Ovary (tissue), 3 donors: ENCODE results near the gene SLC25A33.

Source experiments
- EP300 ChIP-seq: sonication (generic); formaldehyde crosslinking; IDR thresholded peaks from one replicate; pipeline ENCODE4 v1.6.1; 2017; ENCODE audit warnings: antibody characterized with exemption
- TF ChIP-seq, protein P1 (sequence below), 3 donors: fragments of 450-650 bp in 2 of 3; fragments of 200-600 bp in 1 of 3; IDR thresholded peaks; one replicate each; pipeline versions ENCODE4 v1.5.1 to v1.8.0; 2016 to 2022; ENCODE audit warnings: antibody characterized with exemption in 3 of 3, mild to moderate bottlenecking in 1 of 3
- donor health status: DM: no; HTN: no; CAD: no.

DNA sequence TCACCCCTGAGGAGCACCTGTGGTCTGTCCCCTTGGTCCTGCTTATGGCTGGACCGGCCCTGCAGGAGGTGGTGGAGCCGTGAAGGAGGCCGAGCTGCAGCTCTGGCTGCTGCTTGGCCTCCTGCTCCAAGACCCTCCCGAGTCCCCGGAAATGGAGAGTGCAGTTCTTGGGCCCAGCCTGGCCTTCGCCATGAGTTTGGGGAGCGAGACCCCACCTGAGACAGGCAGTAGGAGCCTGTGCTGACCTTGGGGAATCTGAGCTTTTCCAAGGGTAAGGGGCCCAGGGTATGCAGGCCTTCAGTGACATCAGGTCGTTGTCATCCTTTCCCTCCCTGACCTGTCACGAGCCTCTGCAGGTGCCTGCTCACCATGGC lies 63.5 kb downstream of the SLC25A33 start:
- TF ChIP-seq, protein P1, sequence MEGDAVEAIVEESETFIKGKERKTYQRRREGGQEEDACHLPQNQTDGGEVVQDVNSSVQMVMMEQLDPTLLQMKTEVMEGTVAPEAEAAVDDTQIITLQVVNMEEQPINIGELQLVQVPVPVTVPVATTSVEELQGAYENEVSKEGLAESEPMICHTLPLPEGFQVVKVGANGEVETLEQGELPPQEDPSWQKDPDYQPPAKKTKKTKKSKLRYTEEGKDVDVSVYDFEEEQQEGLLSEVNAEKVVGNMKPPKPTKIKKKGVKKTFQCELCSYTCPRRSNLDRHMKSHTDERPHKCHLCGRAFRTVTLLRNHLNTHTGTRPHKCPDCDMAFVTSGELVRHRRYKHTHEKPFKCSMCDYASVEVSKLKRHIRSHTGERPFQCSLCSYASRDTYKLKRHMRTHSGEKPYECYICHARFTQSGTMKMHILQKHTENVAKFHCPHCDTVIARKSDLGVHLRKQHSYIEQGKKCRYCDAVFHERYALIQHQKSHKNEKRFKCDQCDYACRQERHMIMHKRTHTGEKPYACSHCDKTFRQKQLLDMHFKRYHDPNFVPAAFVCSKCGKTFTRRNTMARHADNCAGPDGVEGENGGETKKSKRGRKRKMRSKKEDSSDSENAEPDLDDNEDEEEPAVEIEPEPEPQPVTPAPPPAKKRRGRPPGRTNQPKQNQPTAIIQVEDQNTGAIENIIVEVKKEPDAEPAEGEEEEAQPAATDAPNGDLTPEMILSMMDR (IDR thresholded peaks at IDR 0.05) = no peak
- no peak for TF ChIP-seq EP300
